Fibroblast of skin of scalp (primary cell): ENCODE data around the gene RND3. TPM values are rescaled to one million over a fixed set of nuclear protein-coding genes. Genes with fewer than 3 reads are reported as not detected.

Experiments used
- DNase-seq: peaks from one replicate; pipeline ENCODE4 v3.0.0-alpha.2; 2013
- polyA plus RNA-seq, 2 experiments: library from polyadenylated mRNA; unstranded; fragments of 120-200 nt; gene quantifications; one replicate each; pipeline ENCODE4 v1.2.1, GENCODE V29; 2013; ENCODE audit not compliant: insufficient read length in 2 of 2

The RND3 gene, protein sequence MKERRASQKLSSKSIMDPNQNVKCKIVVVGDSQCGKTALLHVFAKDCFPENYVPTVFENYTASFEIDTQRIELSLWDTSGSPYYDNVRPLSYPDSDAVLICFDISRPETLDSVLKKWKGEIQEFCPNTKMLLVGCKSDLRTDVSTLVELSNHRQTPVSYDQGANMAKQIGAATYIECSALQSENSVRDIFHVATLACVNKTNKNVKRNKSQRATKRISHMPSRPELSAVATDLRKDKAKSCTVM
- 159 TPM for polyA plus RNA-seq (2013, experiment 1 of 2; ENCODE audit: insufficient read length)
- polyA plus RNA-seq (2013, experiment 2 of 2; ENCODE audit: insufficient read length) = 170 TPM

DNA sequence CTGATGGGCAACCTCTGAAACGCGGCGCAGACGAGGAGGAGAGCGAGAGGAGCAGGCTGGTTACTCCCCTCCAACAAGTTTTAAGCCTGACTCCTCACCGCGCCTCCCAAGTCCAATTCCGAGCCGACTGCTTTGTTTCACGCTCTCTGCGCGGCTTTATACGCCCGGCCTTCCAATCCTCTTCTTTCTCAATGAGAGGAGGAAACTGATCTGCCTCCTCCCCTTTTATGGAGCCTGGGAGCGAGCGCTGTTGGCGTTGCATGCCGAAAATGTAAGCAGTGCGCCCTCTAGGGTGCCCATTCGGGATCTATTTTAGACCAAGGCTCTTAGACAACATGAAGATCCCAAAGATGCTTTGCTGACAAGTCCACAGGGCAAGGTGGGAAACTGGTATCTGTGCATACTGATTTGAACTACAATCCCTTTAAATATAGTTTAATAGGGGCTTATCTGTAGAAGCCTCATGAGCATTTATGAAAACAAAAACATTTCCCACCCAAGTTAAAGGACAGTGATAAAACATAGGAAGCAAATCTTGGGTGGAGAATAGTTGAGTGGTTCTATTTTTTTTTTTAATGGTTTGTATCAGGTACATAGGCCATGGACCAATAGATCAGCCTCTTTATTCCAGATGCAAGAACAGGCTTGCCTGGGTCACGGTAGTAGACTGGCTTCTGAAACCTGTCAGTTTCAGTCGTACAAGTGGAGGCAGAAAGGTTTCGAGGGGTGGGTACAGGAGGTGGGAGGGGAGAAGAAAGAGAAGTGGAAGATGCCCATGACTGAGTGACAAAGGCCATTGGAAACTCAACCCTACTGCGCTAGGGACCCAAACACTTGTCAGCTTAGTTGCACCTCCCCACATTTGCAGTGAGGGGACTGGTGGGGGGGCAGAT lies at the start of gene RND3:
TSS of gene RND3 (minus strand) at position 131 of the 893 bp plus-strand sequence. CDS start 250 bp downstream, outside the sequence.
- peak; percentile 100 for DNase-seq

GRCh38 chr2:150535176-150535575 lies 47.7 kb upstream of the RND3 start:
- no peak for DNase-seq

- DNase-seq = peak; percentile 82
Observed at GRCh38 chr2:150532879-150533278, 45.4 kb upstream of the RND3 start.

- DNase-seq = no peak
Observed at GRCh38 chr2:150532020-150532419, 44.6 kb upstream of the RND3 start.

DNA sequence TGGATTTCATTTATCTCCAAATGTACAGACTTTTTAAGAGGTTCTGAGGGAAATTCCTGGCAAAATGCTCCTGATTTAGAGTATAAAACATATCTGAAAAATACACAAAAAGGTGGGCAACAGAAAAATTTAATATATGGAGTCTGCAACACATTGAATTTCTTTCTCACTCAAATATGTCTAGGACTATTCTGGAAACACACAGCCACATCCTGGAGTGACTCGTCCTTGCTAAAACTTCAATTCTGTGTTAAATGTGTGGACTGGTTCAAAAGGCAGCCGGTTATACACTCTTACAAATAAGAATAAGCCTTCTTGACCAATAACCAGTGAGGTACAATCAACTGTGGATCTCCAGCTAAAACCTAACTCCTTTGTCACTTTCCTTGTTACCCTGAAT lies 44.1 kb upstream of the RND3 start:
- peak; percentile 45 for DNase-seq

DNA sequence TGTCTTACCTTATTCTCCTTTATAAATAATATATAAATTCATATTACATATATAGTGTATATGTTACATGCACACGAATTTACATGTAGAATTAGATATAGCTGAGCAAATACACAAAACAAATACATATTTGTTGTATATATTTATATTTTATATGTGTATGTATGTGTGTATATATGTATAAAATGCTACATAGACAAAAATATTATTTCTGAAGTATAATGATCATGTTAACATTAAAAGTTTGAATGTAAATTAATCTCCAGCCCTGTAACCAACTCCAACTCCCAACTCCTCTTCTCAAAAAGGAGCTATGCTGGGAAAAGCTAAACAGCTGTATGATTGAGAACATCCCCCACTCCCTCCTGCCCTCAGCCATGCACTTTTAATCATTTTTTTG lies 42.7 kb upstream of the RND3 start:
- no peak for DNase-seq

DNA sequence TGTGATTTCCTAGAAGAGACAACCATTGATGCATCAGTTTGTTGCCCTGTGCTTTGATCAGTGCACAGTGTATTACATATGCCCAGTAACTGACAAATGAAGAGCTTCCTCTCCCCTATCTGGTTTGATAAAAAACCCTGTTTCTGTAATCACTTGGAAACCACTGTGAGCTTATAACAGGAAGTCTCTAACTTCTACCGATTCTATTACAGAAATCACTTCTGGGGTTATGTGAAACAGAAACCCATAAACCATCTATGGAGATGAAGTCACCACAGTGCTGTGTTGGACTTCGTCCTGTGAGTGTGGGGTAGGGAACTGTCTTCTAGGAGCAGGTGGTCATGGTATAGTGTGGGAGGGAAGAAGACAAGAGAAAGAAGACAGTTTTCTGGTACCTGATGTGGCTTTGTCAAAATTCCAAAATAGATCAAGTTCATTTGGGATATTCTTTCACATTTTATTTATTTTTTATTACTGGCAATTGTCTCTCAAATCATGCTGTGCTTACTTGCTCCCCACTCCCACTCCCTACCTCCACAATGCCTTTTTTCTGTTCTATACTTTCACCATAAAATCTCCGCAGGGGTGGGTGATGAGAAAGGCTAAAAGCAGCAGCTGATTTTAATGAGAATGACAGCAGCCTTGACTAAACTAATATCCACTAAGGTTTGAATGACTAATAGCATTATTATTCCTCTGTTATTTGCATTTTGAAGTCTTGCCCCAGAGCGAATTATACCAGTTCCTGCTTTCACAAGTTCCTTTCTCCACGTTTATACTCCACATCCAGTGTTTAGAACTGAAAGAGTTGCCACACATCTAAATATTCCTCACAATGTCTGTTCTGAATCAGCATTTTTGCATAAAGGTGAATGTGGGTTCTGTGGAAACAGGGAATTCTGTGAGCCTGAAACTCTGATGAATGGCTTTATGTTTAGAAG lies 41.7 kb upstream of the RND3 start:
- peak; percentile 83 for DNase-seq

GRCh38 chr2:150526827-150527226 lies 39.4 kb upstream of the RND3 start:
- peak; percentile 96 for DNase-seq

DNA sequence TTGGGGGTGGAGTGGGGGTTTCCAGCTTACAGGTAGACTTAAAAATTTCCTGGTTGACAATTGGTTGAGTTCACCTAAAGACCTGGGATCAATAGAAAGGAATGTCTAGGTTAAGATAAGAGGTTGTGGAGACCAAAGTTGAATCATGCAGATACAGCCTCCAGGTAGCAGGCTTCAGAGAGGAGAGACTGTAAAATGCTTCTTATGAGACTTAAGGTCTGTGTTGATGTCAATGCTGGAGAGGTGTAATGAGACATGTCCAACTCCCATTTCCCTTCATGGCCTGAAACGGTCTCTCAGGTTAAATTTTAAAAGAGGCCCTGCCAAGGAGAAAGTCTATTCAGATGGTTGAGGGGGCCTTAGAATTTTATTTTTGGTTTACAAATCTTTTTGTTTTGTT lies 38.5 kb upstream of the RND3 start:
- DNase-seq = no peak

GRCh38 chr2:150522269-150522668 lies 34.8 kb upstream of the RND3 start:
- DNase-seq = no peak

DNA sequence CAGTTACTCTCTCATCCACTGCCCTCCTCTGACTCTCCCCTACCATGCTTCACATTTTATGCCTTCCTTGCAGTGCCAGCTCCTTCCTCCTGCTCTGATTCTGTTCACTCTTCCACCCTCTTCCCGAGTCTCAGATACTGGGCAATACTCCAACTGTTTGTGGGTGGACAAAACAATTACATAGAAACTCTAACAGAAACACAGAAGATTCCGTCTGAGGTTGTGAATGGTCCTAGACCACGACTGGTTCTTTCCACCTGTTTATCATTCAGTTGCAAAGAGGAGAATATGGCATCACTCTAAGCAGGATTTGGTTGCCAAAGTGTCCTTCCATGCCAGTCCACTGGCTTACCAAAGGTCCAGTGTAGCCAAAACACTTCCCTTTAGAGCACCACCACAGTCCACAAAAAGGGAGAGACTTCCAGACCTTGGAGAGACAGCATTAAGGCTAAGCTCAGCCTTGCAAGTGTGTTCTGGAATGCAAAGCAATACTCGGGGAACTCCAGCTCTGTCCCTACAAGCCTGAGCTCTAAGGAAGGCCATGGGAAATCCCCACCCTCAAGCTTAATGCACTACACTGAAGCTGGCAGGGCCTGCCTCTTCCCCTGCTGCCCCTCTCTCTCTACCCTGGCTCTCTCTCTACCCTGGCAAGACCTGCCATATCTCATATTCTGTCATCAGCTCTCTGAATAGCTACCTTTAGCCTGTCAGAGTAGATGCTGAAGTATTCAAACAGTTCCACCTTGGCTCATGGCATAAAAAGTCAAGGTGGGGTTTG lies 33.6 kb upstream of the RND3 start:
- DNase-seq = peak; percentile 70

GRCh38 chr2:150520033-150520432 lies 32.6 kb upstream of the RND3 start:
- DNase-seq = no peak

GRCh38 chr2:150517951-150518680 lies 30.6 kb upstream of the RND3 start:
- peak; percentile 69 for DNase-seq

DNA sequence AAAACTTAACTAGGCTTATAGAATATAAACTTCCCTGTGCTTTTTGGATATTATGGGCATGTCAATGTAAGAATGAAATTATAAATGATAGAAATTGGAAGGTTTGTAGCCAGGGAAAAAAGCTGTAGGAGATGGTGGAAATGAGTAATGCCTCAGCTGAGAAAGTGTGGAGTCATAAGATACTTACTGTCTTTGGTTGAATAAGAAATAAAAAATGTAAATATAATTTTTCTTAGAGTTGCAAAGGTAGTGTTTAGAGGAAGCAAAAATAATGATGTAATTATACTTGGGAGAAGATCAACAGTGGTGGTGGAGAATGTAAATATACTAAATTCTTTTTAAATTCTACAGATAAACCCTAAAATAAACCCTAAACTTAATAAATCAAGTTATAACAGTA lies 26.2 kb upstream of the RND3 start:
- peak; percentile 71 for DNase-seq

DNA sequence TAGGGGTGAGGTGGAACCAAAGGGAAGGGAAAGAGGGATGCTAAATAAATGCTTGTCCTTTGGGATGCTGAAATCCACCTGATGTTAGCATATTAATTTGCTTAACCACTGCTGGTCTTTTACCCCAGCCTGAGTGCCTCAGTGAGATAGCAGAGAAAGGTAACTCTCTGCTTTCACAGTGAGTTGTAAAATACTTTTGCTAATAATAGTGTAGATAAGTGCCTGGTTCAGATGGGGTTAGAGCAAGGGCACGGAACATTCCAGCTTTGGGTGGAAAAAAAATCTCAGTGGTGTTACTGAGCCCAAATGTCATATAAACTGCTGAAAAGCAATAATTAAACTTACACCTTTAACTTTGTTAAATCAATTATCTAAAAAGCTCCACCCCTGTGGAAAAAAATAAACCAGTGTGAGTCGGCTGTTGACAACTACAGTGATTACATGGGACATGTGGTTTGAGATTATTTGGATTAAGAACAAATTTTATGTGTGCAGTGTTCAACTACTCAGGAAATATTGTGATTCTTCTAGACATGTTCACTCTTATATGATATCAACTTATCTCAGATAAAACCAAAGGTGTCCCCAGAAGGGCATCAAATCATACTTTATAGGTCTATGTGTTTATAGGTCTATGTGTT lies 21.1 kb upstream of the RND3 start:
- no peak for DNase-seq

DNA sequence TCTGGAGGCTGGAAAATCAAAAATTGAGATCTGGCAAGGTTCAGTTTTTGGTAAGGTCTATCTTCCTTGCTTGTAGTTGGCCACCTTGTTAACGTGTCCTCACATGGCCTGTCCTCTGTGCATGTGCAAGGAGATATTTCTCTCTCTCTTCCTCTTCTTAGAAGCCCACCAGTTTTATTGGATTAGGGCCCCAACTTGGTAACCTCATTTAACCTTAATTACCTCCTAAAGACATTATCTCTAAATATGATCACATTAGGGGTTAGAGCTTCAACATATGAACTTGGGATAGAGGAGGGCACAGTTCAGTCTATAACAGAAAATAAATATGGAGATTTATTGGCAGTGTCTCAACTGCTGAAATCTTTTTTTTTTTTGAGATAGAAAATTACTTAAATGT lies 19.6 kb upstream of the RND3 start:
- DNase-seq = no peak

GRCh38 chr2:150505178-150505577 lies 17.7 kb upstream of the RND3 start:
- DNase-seq = no peak

GRCh38 chr2:150495993-150496627 lies 8.6 kb upstream of the RND3 start:
- DNase-seq = peak; percentile 98

DNA sequence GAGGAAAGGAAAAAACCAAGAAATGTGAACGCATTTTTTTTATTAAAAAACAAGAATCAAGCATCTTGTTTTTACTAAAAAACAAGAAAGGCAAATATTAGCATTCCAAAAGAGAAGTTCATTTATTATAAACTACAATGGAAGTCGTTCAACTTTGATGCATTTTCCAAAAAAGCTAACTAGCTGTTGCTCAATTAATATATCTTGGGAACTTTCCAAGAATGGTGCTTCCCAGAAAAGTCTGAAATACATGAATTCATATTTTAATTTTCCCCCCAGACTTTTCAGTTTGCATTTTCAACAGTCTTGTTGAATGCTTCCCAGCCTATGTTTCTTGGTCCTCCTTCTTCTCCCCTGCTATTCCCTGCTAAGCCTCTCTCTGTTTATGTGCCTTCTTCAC lies 7.5 kb upstream of the RND3 start:
- DNase-seq = no peak
